Measurements from ENCODE around the gene PRSS1. TPM values are rescaled to one million over a fixed set of nuclear protein-coding genes. Genes with fewer than 3 reads are reported as not detected.

The PRSS1 gene
- total RNA-seq, 1 donor from 2014 or later: 118 TPM

DNA sequence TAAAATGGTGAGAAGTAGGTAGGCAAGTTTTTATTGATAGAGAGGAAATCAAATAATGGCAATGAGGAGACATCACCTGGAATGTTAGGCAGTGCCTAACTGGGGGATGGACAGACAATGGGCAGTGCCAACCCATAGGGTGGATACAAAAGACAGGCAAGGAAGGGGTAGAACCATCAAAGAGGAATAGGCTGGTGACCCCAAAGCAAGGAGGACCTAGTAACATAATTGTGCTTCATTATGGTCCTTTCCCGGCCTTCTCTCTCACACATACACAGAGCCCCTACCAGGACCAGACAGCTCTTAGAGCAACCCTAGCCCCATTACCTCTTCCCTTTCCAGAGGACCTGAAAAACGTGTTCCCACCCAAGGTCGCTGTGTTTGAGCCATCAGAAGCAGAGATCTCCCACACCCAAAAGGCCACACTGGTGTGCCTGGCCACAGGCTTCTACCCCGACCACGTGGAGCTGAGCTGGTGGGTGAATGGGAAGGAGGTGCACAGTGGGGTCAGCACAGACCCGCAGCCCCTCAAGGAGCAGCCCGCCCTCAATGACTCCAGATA lies 51.5 kb downstream of the PRSS1 start:
- H3K27me3 Mint-ChIP-seq: peaks cover 86% of the 10 kb centered on the region
- peaks cover 12% of the 10 kb centered on the region for H3K4me1 Mint-ChIP-seq (ENCODE audit: unreplicated experiment)
- no peaks in the 10 kb centered on the region for H3K36me3 Mint-ChIP-seq
- H3K9me3 Mint-ChIP-seq: no peaks in the 10 kb centered on the region
- DNase-seq (ENCODE audit: extremely low spot score, unreplicated experiment): no peak
- TF ChIP-seq CTCF (conservative IDR thresholded peaks at IDR 0.05): no peak
- H3K4me3 Mint-ChIP-seq: no peak overlapping the region
- no peak overlapping the region for H3K27ac Mint-ChIP-seq

DNA sequence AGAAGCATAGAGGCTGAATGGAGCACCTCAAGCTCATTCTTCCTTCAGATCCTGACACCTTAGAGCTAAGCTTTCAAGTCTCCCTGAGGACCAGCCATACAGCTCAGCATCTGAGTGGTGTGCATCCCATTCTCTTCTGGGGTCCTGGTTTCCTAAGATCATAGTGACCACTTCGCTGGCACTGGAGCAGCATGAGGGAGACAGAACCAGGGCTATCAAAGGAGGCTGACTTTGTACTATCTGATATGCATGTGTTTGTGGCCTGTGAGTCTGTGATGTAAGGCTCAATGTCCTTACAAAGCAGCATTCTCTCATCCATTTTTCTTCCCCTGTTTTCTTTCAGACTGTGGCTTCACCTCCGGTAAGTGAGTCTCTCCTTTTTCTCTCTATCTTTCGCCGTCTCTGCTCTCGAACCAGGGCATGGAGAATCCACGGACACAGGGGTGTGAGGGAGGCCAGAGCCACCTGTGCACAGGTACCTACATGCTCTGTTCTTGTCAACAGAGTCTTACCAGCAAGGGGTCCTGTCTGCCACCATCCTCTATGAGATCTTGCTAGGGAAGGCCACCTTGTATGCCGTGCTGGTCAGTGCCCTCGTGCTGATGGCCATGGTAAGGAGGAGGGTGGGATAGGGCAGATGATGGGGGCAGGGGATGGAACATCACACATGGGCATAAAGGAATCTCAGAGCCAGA lies 52.5 kb downstream of the PRSS1 start:
- DNase-seq (ENCODE audit: extremely low spot score, unreplicated experiment): no peak
- Mint-ChIP-seq H3K27me3 (peaks cover 83% of the 10 kb centered on the region), H3K27ac (no peak overlapping the region)

GRCh38 chr7:142802301-142802700 lies 53.0 kb downstream of the PRSS1 start:
- Mint-ChIP-seq H3K36me3 (no peaks in the 10 kb centered on the region), H3K27ac (no peak overlapping the region), H3K4me3 (no peak overlapping the region), H3K27me3 (peaks cover 85% of the 10 kb centered on the region), H3K9me3 (no peaks in the 10 kb centered on the region), H3K4me1 (ENCODE audit: unreplicated experiment) (peaks cover 5% of the 10 kb centered on the region)
- DNase-seq (ENCODE audit: extremely low spot score, unreplicated experiment): no peak
- no peak for TF ChIP-seq CTCF (conservative IDR thresholded peaks at IDR 0.05)

More for the DNA sequence above, 52.5 kb downstream of the PRSS1 start:
- H3K36me3 Mint-ChIP-seq: no peaks in the 10 kb centered on the region
- peaks cover 5% of the 10 kb centered on the region for H3K4me1 Mint-ChIP-seq (ENCODE audit: unreplicated experiment)
- TF ChIP-seq CTCF (conservative IDR thresholded peaks at IDR 0.05): no peak
- no peak overlapping the region for H3K4me3 Mint-ChIP-seq
- no peaks in the 10 kb centered on the region for H3K9me3 Mint-ChIP-seq

Other genes starting within 250 kb of the PRSS1 start
- 20.4 and 272 TPM in 2 replicates for gene PRSS2, start 21.5 kb downstream of the PRSS1 start, total RNA-seq (ENCODE audit: low replicate concordance)
- 8.4 and 8.8 TPM in 2 replicates for gene EPHB6, start 105.6 kb downstream of the PRSS1 start, total RNA-seq (ENCODE audit: low replicate concordance)
- 5.4 and 8.1 TPM in 2 replicates for gene TRPV6, start 136.3 kb downstream of the PRSS1 start, total RNA-seq (ENCODE audit: low replicate concordance)
- gene TRPV5, start 184.3 kb downstream of the PRSS1 start, total RNA-seq (ENCODE audit: low replicate concordance): not detected in 2 replicates
- gene LLCFC1, start 190.0 kb downstream of the PRSS1 start, total RNA-seq (ENCODE audit: low replicate concordance): not detected in 2 replicates
- gene KEL, start 212.9 kb downstream of the PRSS1 start, total RNA-seq (ENCODE audit: low replicate concordance): 1.6 and 2.8 TPM in 2 replicates

All from type B pancreatic cell (in vitro differentiated cells).